Measurements from ENCODE around the gene PSD2.

Gene PSD2

GRCh38 chr5:139751236-139751635 lies 44.4 kb upstream of the PSD2 start:
- ChIA-PET POLR2A (ENCODE audit: low non-redundant PET) (no interaction called here), CTCF (no interaction called here)
- no peak overlapping the region for H3K27ac ChIP-seq
- no peak for TF ChIP-seq CTCF (conservative IDR thresholded peaks at IDR 0.05; ENCODE audit: low read depth)
- DNase-seq (ENCODE audit: low spot score) = no peak

GRCh38 chr5:139752506-139753473 lies 42.8 kb upstream of the PSD2 start:
- TF ChIP-seq CTCF (conservative IDR thresholded peaks at IDR 0.05; ENCODE audit: low read depth) = no peak
- POLR2A ChIA-PET (ENCODE audit: low non-redundant PET) = no interaction called here
- no peak overlapping the region for H3K27ac ChIP-seq
- CTCF ChIA-PET = interaction anchor here (0.6 to 3.0 kb wide), 4 partner anchors 13 to 235 kb away, joined by 3 to 33 read pairs (median 4); no protein-coding TSS in a partner anchor
- peak; percentile 64 for DNase-seq (ENCODE audit: low spot score)

- POLR2A ChIA-PET (ENCODE audit: low non-redundant PET) = no interaction called here
- no peak for DNase-seq (ENCODE audit: low spot score)
- no peak overlapping the region for H3K27ac ChIP-seq
- CTCF ChIA-PET = interaction anchor here (1.0 to 1.7 kb wide), 4 partner anchors 9 to 212 kb away, joined by 3 to 16 read pairs (median 4); no protein-coding TSS in a partner anchor
- no peak for TF ChIP-seq CTCF (conservative IDR thresholded peaks at IDR 0.05; ENCODE audit: low read depth)
Observed at GRCh38 chr5:139755892-139756671, 39.5 kb upstream of the PSD2 start.

GRCh38 chr5:139756971-139757370 lies 38.6 kb upstream of the PSD2 start:
- POLR2A ChIA-PET (ENCODE audit: low non-redundant PET) = no interaction called here
- DNase-seq (ENCODE audit: low spot score) = no peak
- TF ChIP-seq CTCF (conservative IDR thresholded peaks at IDR 0.05; ENCODE audit: low read depth) = no peak
- H3K27ac ChIP-seq = no peak overlapping the region
- CTCF ChIA-PET = interaction anchor here (1.0 to 1.7 kb wide), 4 partner anchors 9 to 212 kb away, joined by 3 to 16 read pairs (median 4); no protein-coding TSS in a partner anchor

GRCh38 chr5:139757727-139758509 lies 37.7 kb upstream of the PSD2 start:
- DNase-seq (ENCODE audit: low spot score) = no peak
- ChIA-PET CTCF (interaction anchor here (0.6 to 1.7 kb wide), 4 partner anchors 8 to 124 kb away, joined by 4 to 16 read pairs (median 4); no protein-coding TSS in a partner anchor), POLR2A (ENCODE audit: low non-redundant PET) (interaction anchor here (0.6 kb wide), 1 partner anchor 467 kb away, joined by 5 read pairs; no protein-coding TSS in a partner anchor)
- TF ChIP-seq CTCF (conservative IDR thresholded peaks at IDR 0.05; ENCODE audit: low read depth) = no peak
- no peak overlapping the region for H3K27ac ChIP-seq
